IPS DF 6.9 (cell line): Measurements from ENCODE around the gene S100A3.

Experiments
- DNase-seq: peaks from one replicate; pipeline ENCODE4 v3.0.0-alpha.2; 2013; ENCODE audit warnings: low read depth, low spot score
- H3K27ac ChIP-seq: one replicate; pipeline ENCODE4 v1.5.1; 2013; ENCODE audit warnings: low read length, control low read depth
- H3K27me3 ChIP-seq: 2 replicates; pipeline ENCODE4 v1.6.1; 2013; ENCODE audit warnings: mild to moderate bottlenecking, low read length; ENCODE audit not compliant: control insufficient read depth, insufficient read depth
- H3K36me3 ChIP-seq: 2 replicates; pipeline ENCODE4 v1.6.1; 2013; ENCODE audit warnings: low read length; ENCODE audit not compliant: control insufficient read depth, insufficient read depth
- H3K4me1 ChIP-seq: 2 replicates; pipeline ENCODE4 v1.6.1; 2013; ENCODE audit warnings: low read length; ENCODE audit not compliant: control insufficient read depth, insufficient read depth
- H3K4me3 ChIP-seq: 2 replicates; pipeline ENCODE4 v1.5.1; 2013; ENCODE audit warnings: mild to moderate bottlenecking, low read length
- H3K9me3 ChIP-seq: 2 replicates; pipeline ENCODE4 v1.6.1; 2013; ENCODE audit warnings: low read length, inconsistent platforms; ENCODE audit not compliant: control insufficient read depth, insufficient read depth
- WGBS: extraction: QIAGEN DNeasy Blood & Tissue Kit; methylation state at CpG from one replicate; pipeline ENCODE4 v1.1.7; 2013; ENCODE audit warnings: mixed read lengths, missing lambda C conversion rate; ENCODE audit not compliant: insufficient read length, insufficient coverage; 5-methylcytosine and 5-hydroxymethylcytosine counted together

S100A3 gene

GRCh38 chr1:153561466-153561985, 12.5 kb upstream of the S100A3 start:
- Histone ChIP-seq H3K27ac (no peak overlapping the region), H3K4me1 (peaks cover 6% of the 10 kb centered on the region), H3K27me3 (no peaks in the 10 kb centered on the region), H3K36me3 (no peaks in the 10 kb centered on the region), H3K9me3 (no peaks in the 10 kb centered on the region), H3K4me3 (no peak overlapping the region)
- DNase-seq: no peak
- no CpG with 5 or more reads among the region's 3 CpGs for WGBS

- H3K4me1 ChIP-seq: peaks cover 4% of the 10 kb centered on the region; the same call in 1 of the 2 replicates
- DNase-seq: no peak
- H3K9me3 ChIP-seq: no peaks in the 10 kb centered on the region
- WGBS: no CpG with 5 or more reads among the region's 10 CpGs
- no peak overlapping the region for H3K27ac ChIP-seq
- no peak overlapping the region for H3K4me3 ChIP-seq
- no peaks in the 10 kb centered on the region for H3K36me3 ChIP-seq
- no peaks in the 10 kb centered on the region for H3K27me3 ChIP-seq
These were observed 11.9 kb upstream of the S100A3 start for GRCh38 chr1:153560771-153561465.

- Histone ChIP-seq H3K27me3 (no peaks in the 10 kb centered on the region), H3K4me1 (peaks cover under 1% of the 10 kb centered on the region; the same call in 1 of the 2 replicates), H3K4me3 (no peak overlapping the region), H3K9me3 (no peaks in the 10 kb centered on the region), H3K36me3 (no peaks in the 10 kb centered on the region), H3K27ac (no peak overlapping the region)
- DNase-seq: no peak
- no CpG with 5 or more reads among the region's 2 CpGs for WGBS
These were observed 11.2 kb upstream of the S100A3 start for GRCh38 chr1:153560241-153560640.

GRCh38 chr1:153557877-153558276, 8.8 kb upstream of the S100A3 start:
- DNase-seq: no peak
- H3K27me3 ChIP-seq: no peaks in the 10 kb centered on the region
- no peak overlapping the region for H3K27ac ChIP-seq
- whole genome bisulfite sequencing: no CpG with 5 or more reads among the region's 3 CpGs
- no peak overlapping the region for H3K4me3 ChIP-seq
- H3K9me3 ChIP-seq: no peaks in the 10 kb centered on the region
- H3K4me1 ChIP-seq: no peaks in the 10 kb centered on the region
- no peaks in the 10 kb centered on the region for H3K36me3 ChIP-seq

GRCh38 chr1:153556348-153556747, 7.3 kb upstream of the S100A3 start:
- Histone ChIP-seq H3K36me3 (no peaks in the 10 kb centered on the region), H3K27ac (no peak overlapping the region), H3K27me3 (no peaks in the 10 kb centered on the region), H3K4me1 (no peaks in the 10 kb centered on the region), H3K4me3 (no peak overlapping the region), H3K9me3 (no peaks in the 10 kb centered on the region)
- no CpG with 5 or more reads among the region's 1 CpG for WGBS
- no peak for DNase-seq

- no peak for DNase-seq
- Histone ChIP-seq H3K27ac (no peak overlapping the region), H3K36me3 (no peaks in the 10 kb centered on the region), H3K4me1 (no peaks in the 10 kb centered on the region), H3K27me3 (no peaks in the 10 kb centered on the region), H3K4me3 (no peak overlapping the region), H3K9me3 (no peaks in the 10 kb centered on the region)
- no CpG with 5 or more reads among the region's 2 CpGs for WGBS
These were observed 4.9 kb upstream of the S100A3 start for GRCh38 chr1:153553830-153554541.

GRCh38 chr1:153553096-153553495, 4.0 kb upstream of the S100A3 start:
- Histone ChIP-seq H3K27ac (no peak overlapping the region), H3K36me3 (no peaks in the 10 kb centered on the region), H3K27me3 (no peaks in the 10 kb centered on the region), H3K9me3 (no peaks in the 10 kb centered on the region), H3K4me1 (no peaks in the 10 kb centered on the region), H3K4me3 (no peak overlapping the region)
- DNase-seq: no peak
- WGBS: no CpG with 5 or more reads among the region's 12 CpGs

GRCh38 chr1:153552335-153552734, 3.3 kb upstream of the S100A3 start:
- Histone ChIP-seq H3K4me3 (no peak overlapping the region), H3K27ac (no peak overlapping the region), H3K4me1 (0 out of 2 replicates have a peak, but pooled peaks cover 3% of the 10 kb centered on the region), H3K9me3 (no peaks in the 10 kb centered on the region), H3K27me3 (no peaks in the 10 kb centered on the region), H3K36me3 (no peaks in the 10 kb centered on the region)
- no peak for DNase-seq
- WGBS: no CpG with 5 or more reads among the region's 8 CpGs

- H3K4me1 ChIP-seq: 0 out of 2 replicates have a peak, but pooled peaks cover 3% of the 10 kb centered on the region
- DNase-seq: no peak
- H3K27me3 ChIP-seq: no peaks in the 10 kb centered on the region
- WGBS: no CpG with 5 or more reads among the region's 10 CpGs
- H3K9me3 ChIP-seq: no peaks in the 10 kb centered on the region
- H3K4me3 ChIP-seq: no peak overlapping the region
- no peaks in the 10 kb centered on the region for H3K36me3 ChIP-seq
- no peak overlapping the region for H3K27ac ChIP-seq
These were observed 1.9 kb upstream of the S100A3 start for GRCh38 chr1:153550827-153551500.

GRCh38 chr1:153550398-153550758, 1.3 kb upstream of the S100A3 start:
- Histone ChIP-seq H3K9me3 (no peaks in the 10 kb centered on the region), H3K36me3 (no peaks in the 10 kb centered on the region), H3K4me1 (peaks cover 9% of the 10 kb centered on the region), H3K4me3 (no peak overlapping the region), H3K27me3 (no peaks in the 10 kb centered on the region), H3K27ac (no peak overlapping the region)
- DNase-seq: no peak
- no CpG with 5 or more reads among the region's 4 CpGs for WGBS
